CD4-positive, alpha-beta memory T cell (primary cell): ENCODE results near the gene THG1L. TPM values are rescaled to one million over a fixed set of nuclear protein-coding genes. Genes with fewer than 3 reads are reported as not detected.
A peak's percentile ranks its signal among the peaks of the same experiment; 100 is the strongest.
"Not testable (repeated sequence)": the region's sequence is repeated elsewhere in the genome, so short reads cannot be mapped to it uniquely, and the experiment has no call there.

Experiments
- CTCF ChIA-PET: fragments of 350-600 bp; sonication (Branson Sonifier 250); formaldehyde crosslinking; loops from one replicate; lab custom pipeline; 2021; ENCODE audit warnings: inconsistent platforms; ENCODE audit not compliant: partially characterized antibody; lab: Charles Lee
- POLR2A ChIA-PET: fragments of 350-600 bp; sonication (Branson Sonifier 250); formaldehyde crosslinking; loops from one replicate; lab custom pipeline; 2021; ENCODE audit not compliant: partially characterized antibody; lab: Charles Lee
- DNase-seq, 5 donors: peaks; one replicate each; pipeline versions ENCODE4 v3.0.0 to v3.0.0-alpha.2; 2020 to 2022; ENCODE audit warnings: mixed read lengths in 1 of 5
- H3K27ac ChIP-seq: one replicate; pipeline ENCODE4 v1.7.0; 2013; ENCODE audit warnings: low read depth, low read length
- H3K27me3 ChIP-seq: 2 replicates; pipeline ENCODE4 v1.7.0; 2013; ENCODE audit warnings: mild to moderate bottlenecking, low read length, moderate library complexity; ENCODE audit not compliant: insufficient read depth
- H3K36me3 ChIP-seq: 2 replicates; pipeline ENCODE4 v1.7.0; 2013; ENCODE audit warnings: mild to moderate bottlenecking, low read length, moderate library complexity; ENCODE audit not compliant: insufficient read depth
- H3K4me1 ChIP-seq: 2 replicates; pipeline ENCODE4 v1.7.0; 2013; ENCODE audit warnings: mild to moderate bottlenecking, low read length, moderate library complexity; ENCODE audit not compliant: insufficient read depth
- H3K4me3 ChIP-seq, 2 donors: one replicate each; pipeline ENCODE4 v1.7.0; 2013; ENCODE audit warnings: low read length in 2 of 2, mild to moderate bottlenecking in 1 of 2
- H3K9me3 ChIP-seq, 2 donors: one replicate each; pipeline ENCODE4 v1.7.0; 2013; ENCODE audit warnings: low read length in 2 of 2, control low read depth in 1 of 2; ENCODE audit not compliant: control insufficient read depth in 1 of 2
- H3K27ac Mint-ChIP-seq, 7 donors: one replicate each; pipeline ENCODE4 v1.8.0; 2020 to 2021; ENCODE audit warnings: mixed read lengths in 7 of 7, mild to moderate bottlenecking in 6 of 7, inconsistent platforms in 3 of 7, moderate library complexity in 3 of 7
- H3K27me3 Mint-ChIP-seq, 2 donors: one replicate each; pipeline ENCODE4 v1.8.0; 2020 to 2021; ENCODE audit warnings: mixed read lengths in 2 of 2
- H3K36me3 Mint-ChIP-seq, 2 donors: one replicate each; pipeline ENCODE4 v1.8.0; 2020 to 2021; ENCODE audit warnings: mixed read lengths in 2 of 2, inconsistent platforms in 1 of 2, mild to moderate bottlenecking in 1 of 2
- H3K4me1 Mint-ChIP-seq, 4 donors: one replicate each; pipeline ENCODE4 v1.8.0; 2020 to 2021; ENCODE audit warnings: mixed read lengths in 4 of 4, mild to moderate bottlenecking in 1 of 4
- H3K4me3 Mint-ChIP-seq, 8 donors: one replicate each; pipeline ENCODE4 v1.8.0; 2020 to 2021; ENCODE audit warnings: mixed read lengths in 8 of 8, mild to moderate bottlenecking in 7 of 8, moderate library complexity in 6 of 8, inconsistent platforms in 3 of 8
- H3K9me3 Mint-ChIP-seq, 8 donors: one replicate each; pipeline ENCODE4 v1.8.0; 2020 to 2021; ENCODE audit warnings: mixed read lengths in 8 of 8, mild to moderate bottlenecking in 5 of 8, inconsistent platforms in 3 of 8, moderate library complexity in 1 of 8
- intact Hi-C: fragments of 100-400 bp; cut with micrococcal nuclease; formaldehyde crosslinking; loops from one replicate; pipeline ENCODE4 v1.15.1; 2023
- polyA plus RNA-seq, 2 donors: library from polyadenylated mRNA; unstranded; fragments of 300-500 nt; fragmentation: Illumina TruSeq; gene quantifications; one replicate each; pipeline ENCODE4 v1.2.3, GENCODE V29; 2021
- total RNA-seq, 2 experiments: library from RNA; stranded (reverse); gene quantifications; one replicate each; pipeline ENCODE4 v1.2.3, GENCODE V29; 2021

Gene THG1L
- total RNA-seq (10 to 100 TPM in 1 of 2 experiments, 1 to 10 TPM in 1; 9.1 to 10.5 TPM), polyA plus RNA-seq (1 to 10 TPM; 5.7 to 6.7 TPM)

DNA sequence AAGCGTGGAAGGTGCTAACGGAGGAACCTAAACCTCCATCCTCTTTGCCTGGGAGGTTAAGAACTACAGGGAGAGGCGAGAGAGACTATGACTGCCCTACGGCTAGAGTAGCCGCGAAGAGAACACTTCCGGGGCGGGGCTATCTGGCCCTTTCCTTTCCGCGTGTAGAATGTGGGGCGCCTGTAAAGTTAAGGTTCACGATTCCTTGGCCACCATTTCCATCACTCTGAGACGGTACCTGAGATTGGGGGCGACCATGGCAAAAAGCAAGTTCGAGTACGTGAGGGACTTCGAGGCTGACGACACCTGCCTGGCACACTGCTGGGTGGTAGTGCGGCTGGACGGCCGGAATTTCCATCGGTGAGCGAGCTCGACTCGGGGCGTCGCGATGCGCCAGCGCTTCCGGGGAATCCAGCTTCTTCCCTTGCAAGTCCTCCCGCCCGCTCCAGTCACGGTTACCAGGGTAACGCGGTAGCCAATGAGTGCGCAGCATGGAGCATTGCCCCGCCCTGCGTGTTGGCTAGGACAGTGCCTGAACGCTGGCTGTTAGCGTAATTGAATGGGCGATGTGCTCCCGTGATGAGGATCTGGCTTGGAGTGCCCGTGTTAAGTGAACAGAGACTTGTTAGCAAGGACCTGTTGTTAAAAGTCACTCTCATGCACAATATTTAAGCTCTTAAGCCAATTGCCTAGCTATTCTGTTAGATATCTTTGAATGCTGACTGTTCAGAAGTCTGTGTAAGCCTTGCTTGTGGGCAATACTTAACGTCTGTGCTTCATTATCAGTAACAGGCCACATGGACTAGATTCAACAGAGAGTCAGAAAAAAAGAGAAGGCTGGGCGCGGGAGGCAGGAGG is at the start of gene THG1L:
TSS of gene THG1L (plus strand) at position 149 of the 858 bp plus-strand sequence. CDS start at position 170, 21 bp downstream.
- Histone ChIP-seq H3K27ac (peak within 1 kb of the TSS; percentile 82), H3K27me3 (no peaks in the 10 kb centered on the region), H3K4me1 (peaks cover 10% of the 10 kb centered on the region), H3K9me3 (no peaks in the 10 kb centered on the region), H3K36me3 (peaks cover 4% of the 10 kb centered on the region), H3K4me3 (peak within 1 kb of the TSS; percentile 79 to 90)
- peak within 1 kb of the TSS; percentile 94 to 100 (median 98) for H3K4me3 Mint-ChIP-seq
- peak within 1 kb of the TSS; percentile 94 to 99 (median 97) for H3K27ac Mint-ChIP-seq
- intact Hi-C loops: loop anchor here (1.0 kb wide), 2 partner anchors 12 to 128 kb away; partner anchors contain the start of genes CLINT1 and LSM11
- CTCF ChIA-PET: interaction anchor here (0.6 to 6.0 kb wide), 6 partner anchors 11 to 291 kb away, joined by 3 to 34 read pairs (median 5); partner anchors contain the start of gene LSM11
- peak; percentile 95 to 98 (median 96) for DNase-seq
- POLR2A ChIA-PET: interaction anchor here (0.9 to 2.3 kb wide), 8 partner anchors 12 to 588 kb away, joined by 3 to 31 read pairs (median 4); partner anchors contain the start of genes LSM11, MED7 and SOX30
- peaks cover 11 to 24% (median 18%) of the 10 kb centered on the region in 4 donors for H3K4me1 Mint-ChIP-seq
- H3K36me3 Mint-ChIP-seq: peaks cover 5 to 19% of the 10 kb centered on the region in 2 donors
- no peaks in the 10 kb centered on the region for H3K27me3 Mint-ChIP-seq
- H3K9me3 Mint-ChIP-seq: no peaks in the 10 kb centered on the region

GRCh38 chr5:157682257-157682656 is 49.0 kb upstream of the THG1L start:
- Histone ChIP-seq H3K27me3 (no peaks in the 10 kb centered on the region), H3K4me1 (no peaks in the 10 kb centered on the region), H3K9me3 (no peaks in the 10 kb centered on the region), H3K27ac (no peak overlapping the region), H3K4me3 (no peak overlapping the region), H3K36me3 (no peaks in the 10 kb centered on the region)
- no peak for DNase-seq
- POLR2A ChIA-PET: no interaction called here
- intact Hi-C loops: no loop called here
- H3K36me3 Mint-ChIP-seq: no peaks in the 10 kb centered on the region
- no peak overlapping the region for H3K27ac Mint-ChIP-seq
- no peaks in the 10 kb centered on the region for H3K4me1 Mint-ChIP-seq
- H3K9me3 Mint-ChIP-seq: no peaks in the 10 kb centered on the region
- CTCF ChIA-PET: interaction anchor here (1.1 to 1.7 kb wide), 4 partner anchors 8 to 36 kb away, joined by 3 to 10 read pairs (median 4); partner anchors contain the start of gene C5orf52
- H3K4me3 Mint-ChIP-seq: no peak overlapping the region
- no peaks in the 10 kb centered on the region for H3K27me3 Mint-ChIP-seq

- intact Hi-C loops, H3K4me1 Mint-ChIP-seq, H3K4me1 ChIP-seq: not testable (repeated sequence)
Measured at GRCh38 chr5:157686276-157687197, 44.7 kb upstream of the THG1L start.

GRCh38 chr5:157687198-157687554 is 44.0 kb upstream of the THG1L start:
- Histone ChIP-seq H3K27ac (no peak overlapping the region), H3K27me3 (no peaks in the 10 kb centered on the region), H3K9me3 (no peaks in the 10 kb centered on the region), H3K4me3 (no peak overlapping the region), H3K36me3 (no peaks in the 10 kb centered on the region), H3K4me1 (no peaks in the 10 kb centered on the region)
- no peak for DNase-seq
- Mint-ChIP-seq H3K36me3 (peaks cover 0 to 3% of the 10 kb centered on the region in 2 donors), H3K27me3 (no peaks in the 10 kb centered on the region), H3K9me3 (peaks cover 0 to 3% (median 0%) of the 10 kb centered on the region in 8 donors), H3K4me1 (no peaks in the 10 kb centered on the region), H3K27ac (no peak overlapping the region), H3K4me3 (no peak overlapping the region)
- intact Hi-C loops: no loop called here
- POLR2A ChIA-PET: no interaction called here
- CTCF ChIA-PET: no interaction called here

More at GRCh38 chr5:157686276-157687197, 44.7 kb upstream of the THG1L start:
- H3K9me3 Mint-ChIP-seq, H3K27ac ChIP-seq, H3K9me3 ChIP-seq, H3K4me3 ChIP-seq, H3K27me3 Mint-ChIP-seq, H3K36me3 ChIP-seq, H3K36me3 Mint-ChIP-seq, CTCF ChIA-PET, POLR2A ChIA-PET, H3K4me3 Mint-ChIP-seq, H3K27ac Mint-ChIP-seq, H3K27me3 ChIP-seq, DNase-seq: not testable (repeated sequence)

DNA sequence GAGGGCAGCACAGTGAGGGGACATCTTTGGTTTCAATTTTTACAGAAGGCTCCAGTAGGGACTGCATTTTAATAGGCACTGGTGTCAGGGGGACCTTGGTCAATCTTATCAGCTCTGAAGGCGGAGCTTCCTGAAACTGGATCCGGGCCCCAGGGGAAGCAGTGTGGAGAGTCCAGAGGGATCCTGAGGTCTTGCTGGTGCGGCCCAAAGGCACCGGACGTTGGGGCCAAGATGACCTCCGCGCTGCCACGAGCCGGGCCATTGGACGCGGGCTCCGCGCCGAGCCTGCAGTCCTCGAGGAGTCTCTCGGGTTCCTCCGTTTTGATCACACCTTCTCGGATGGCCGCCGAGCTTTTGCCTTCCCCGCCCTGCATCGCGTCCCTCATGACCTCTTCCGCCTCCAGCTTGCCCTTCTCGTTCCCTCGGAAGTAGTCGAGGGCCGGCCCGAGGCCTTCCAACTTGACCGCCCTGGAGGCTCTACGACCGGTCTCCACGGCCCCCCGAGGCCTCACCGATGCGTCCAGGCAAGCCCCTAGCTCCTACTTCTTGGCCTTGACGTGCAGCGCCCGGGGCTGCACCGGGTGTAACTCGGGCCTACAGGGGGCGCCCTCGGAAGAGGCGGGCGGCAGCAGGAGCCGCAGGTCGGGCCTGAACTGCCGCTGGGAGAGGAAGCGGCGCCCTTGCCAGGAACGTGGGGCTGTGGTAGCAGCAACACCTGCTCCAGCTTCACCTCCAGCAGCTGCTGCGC is 41.1 kb upstream of the THG1L start:
- CTCF ChIA-PET: interaction anchor here (0.6 to 3.3 kb wide), 16 partner anchors 8 to 259 kb away, joined by 3 to 22 read pairs (median 4); partner anchors contain the start of genes C5orf52, SOX30 and THG1L

DNA sequence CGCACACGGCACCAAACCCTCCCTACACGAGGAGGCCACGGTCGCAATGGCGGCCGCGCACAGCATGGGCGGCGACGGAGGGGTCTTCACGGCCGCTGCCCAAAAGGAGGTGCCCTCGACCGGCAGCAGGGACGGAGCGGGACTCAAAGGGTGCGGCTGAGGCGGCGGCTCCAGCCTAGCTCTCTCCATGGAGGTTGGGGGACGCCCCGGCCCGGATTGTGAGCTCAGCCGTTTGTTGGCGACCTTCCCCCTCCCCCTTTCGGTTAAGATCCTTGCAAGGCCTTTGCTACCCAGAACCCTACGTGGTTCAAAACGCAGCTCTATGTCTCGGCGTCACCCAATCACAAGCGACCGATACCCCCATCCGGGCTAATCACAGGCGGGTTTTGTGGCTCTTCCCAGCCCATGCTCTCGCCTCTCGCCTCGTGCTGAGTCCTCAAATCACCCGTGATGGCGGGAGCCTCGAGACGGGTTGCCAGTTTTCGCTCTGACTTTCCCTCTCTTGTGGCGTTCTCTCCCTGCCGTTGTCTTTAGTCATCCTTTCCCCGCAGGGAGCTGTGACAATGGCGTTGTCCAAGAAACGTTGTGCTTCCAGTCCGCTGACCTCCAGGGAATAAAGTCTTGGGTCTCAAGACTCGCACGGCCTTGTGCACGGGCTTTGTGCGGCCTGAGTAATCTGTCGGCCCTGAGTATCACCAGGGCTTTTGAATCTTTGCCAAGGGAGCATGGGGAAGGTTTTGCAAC is 40.4 kb upstream of the THG1L start:
- Histone ChIP-seq H3K4me3 (no peak overlapping the region), H3K27ac (no peak overlapping the region), H3K9me3 (no peaks in the 10 kb centered on the region), H3K27me3 (no peaks in the 10 kb centered on the region), H3K36me3 (no peaks in the 10 kb centered on the region), H3K4me1 (no peaks in the 10 kb centered on the region)
- Mint-ChIP-seq H3K4me1 (no peaks in the 10 kb centered on the region), H3K9me3 (peaks cover 0 to 3% (median 0%) of the 10 kb centered on the region in 8 donors), H3K27me3 (no peaks in the 10 kb centered on the region), H3K36me3 (peaks cover 0 to 3% of the 10 kb centered on the region in 2 donors), H3K27ac (no peak overlapping the region), H3K4me3 (no peak overlapping the region)
- intact Hi-C loops: no loop called here
- no peak for DNase-seq
- ChIA-PET CTCF (interaction anchor here (0.6 to 3.3 kb wide), 18 partner anchors 9 to 259 kb away, joined by 3 to 22 read pairs (median 4); partner anchors contain the start of genes C5orf52, SOX30 and THG1L), POLR2A (interaction anchor here (1.3 kb wide), 2 partner anchors 21 to 28 kb away, joined by 3 to 6 read pairs; no protein-coding TSS in a partner anchor)

More for the DNA sequence above, 41.1 kb upstream of the THG1L start:
- POLR2A ChIA-PET: interaction anchor here (1.3 kb wide), 2 partner anchors 20 to 29 kb away, joined by 3 to 6 read pairs; no protein-coding TSS in a partner anchor
- H3K27ac Mint-ChIP-seq: no peak overlapping the region
- Histone ChIP-seq H3K36me3 (no peaks in the 10 kb centered on the region), H3K9me3 (no peaks in the 10 kb centered on the region), H3K27me3 (no peaks in the 10 kb centered on the region), H3K4me1 (no peaks in the 10 kb centered on the region), H3K27ac (no peak overlapping the region), H3K4me3 (no peak overlapping the region)
- no peaks in the 10 kb centered on the region for H3K27me3 Mint-ChIP-seq
- H3K9me3 Mint-ChIP-seq: peaks cover 0 to 3% (median 0%) of the 10 kb centered on the region in 8 donors
- no peaks in the 10 kb centered on the region for H3K4me1 Mint-ChIP-seq
- H3K36me3 Mint-ChIP-seq: peaks cover 0 to 3% of the 10 kb centered on the region in 2 donors
- intact Hi-C loops: no loop called here
- peak in 2 of 5 donors; percentile 7 to 29 for DNase-seq
- H3K4me3 Mint-ChIP-seq: no peak overlapping the region
